Trophoblast cell (in vitro differentiated cells and primary cell): ENCODE results near the gene RASGEF1C.
"Not testable (repeated sequence)": the region's sequence is repeated elsewhere in the genome, so short reads cannot be mapped to it uniquely, and the experiment has no call there.

Experiments
- DNase-seq, 2 donors: peaks; one replicate each; pipeline ENCODE4 v3.0.0-alpha.2; 2016
- H2AFZ ChIP-seq: 2 replicates; pipeline ENCODE4 v1.6.1; 2013; ENCODE audit warnings: low read length, moderate library complexity, mild to moderate bottlenecking; ENCODE audit not compliant: insufficient read depth, poor library complexity
- H2AK5ac ChIP-seq: 2 replicates; pipeline ENCODE4 v1.6.1; 2013; ENCODE audit warnings: mild to moderate bottlenecking, low read length
- H2BK120ac ChIP-seq: 2 replicates; pipeline ENCODE4 v1.6.1; 2013; ENCODE audit warnings: low read length, mild to moderate bottlenecking, moderate library complexity; ENCODE audit not compliant: insufficient read depth, poor library complexity
- H2BK12ac ChIP-seq: 2 replicates; pipeline ENCODE4 v1.6.1; 2013; ENCODE audit warnings: mild to moderate bottlenecking, low read length, moderate library complexity
- H2BK5ac ChIP-seq: 2 replicates; pipeline ENCODE4 v1.6.1; 2013; ENCODE audit warnings: low read length, low read depth, moderate library complexity, mild to moderate bottlenecking; ENCODE audit not compliant: poor library complexity
- H3K14ac ChIP-seq: 2 replicates; pipeline ENCODE4 v1.6.1; 2013; ENCODE audit warnings: mild to moderate bottlenecking, low read length
- H3K18ac ChIP-seq: 2 replicates; pipeline ENCODE4 v1.6.1; 2013; ENCODE audit warnings: mild to moderate bottlenecking, low read length
- H3K23ac ChIP-seq: 2 replicates; pipeline ENCODE4 v1.6.1; 2013; ENCODE audit warnings: low read length
- H3K27ac ChIP-seq: 2 replicates; pipeline ENCODE4 v1.5.1; 2013; ENCODE audit warnings: low read depth, mild to moderate bottlenecking, inconsistent platforms, low read length, moderate library complexity
- H3K27me3 ChIP-seq: 2 replicates; pipeline ENCODE4 v1.6.1; 2013; ENCODE audit warnings: inconsistent platforms, mild to moderate bottlenecking, low read length, moderate library complexity; ENCODE audit not compliant: insufficient read depth
- H3K36me3 ChIP-seq, 2 experiments: 1 replicate in 1 of 2; 2 replicates in 1 of 2; pipeline ENCODE4 v1.6.1; 2013; ENCODE audit warnings: low read length in 2 of 2, mild to moderate bottlenecking in 2 of 2, moderate library complexity in 1 of 2; ENCODE audit not compliant: insufficient read depth in 2 of 2, control insufficient read depth in 1 of 2
- H3K4ac ChIP-seq: 2 replicates; pipeline ENCODE4 v1.6.1; 2013; ENCODE audit warnings: low read depth, mild to moderate bottlenecking, low read length, moderate library complexity
- H3K4me1 ChIP-seq, 2 experiments: 1 replicate in 1 of 2; 2 replicates in 1 of 2; pipeline ENCODE4 v1.6.1; 2013; ENCODE audit warnings: low read length in 2 of 2, mild to moderate bottlenecking in 2 of 2, moderate library complexity in 1 of 2; ENCODE audit not compliant: insufficient read depth in 2 of 2, control insufficient read depth in 1 of 2
- H3K4me2 ChIP-seq: 2 replicates; pipeline ENCODE4 v1.6.1; 2013; ENCODE audit warnings: inconsistent platforms, mild to moderate bottlenecking, low read length, moderate library complexity
- H3K4me3 ChIP-seq: 2 replicates; pipeline ENCODE4 v1.5.1; 2013; ENCODE audit warnings: mild to moderate bottlenecking, low read depth, low read length, inconsistent platforms
- H3K79me1 ChIP-seq: one replicate; pipeline ENCODE4 v1.6.1; 2013; ENCODE audit warnings: low read length
- H3K79me2 ChIP-seq: 2 replicates; pipeline ENCODE4 v1.6.1; 2013; ENCODE audit warnings: low read length, mild to moderate bottlenecking; ENCODE audit not compliant: control insufficient read depth, insufficient read depth, poor library complexity
- H3K9ac ChIP-seq: 2 replicates; pipeline ENCODE4 v1.6.1; 2013; ENCODE audit warnings: mild to moderate bottlenecking, low read length
- H3K9me3 ChIP-seq: 2 replicates; pipeline ENCODE4 v1.6.1; 2013; ENCODE audit warnings: low read depth, mild to moderate bottlenecking, control low read depth, inconsistent platforms, low read length; ENCODE audit not compliant: insufficient read depth
- H4K12ac ChIP-seq: 2 replicates; pipeline ENCODE4 v1.6.1; 2013; ENCODE audit warnings: low read depth, mild to moderate bottlenecking, low read length, moderate library complexity
- H4K8ac ChIP-seq: 2 replicates; pipeline ENCODE4 v1.6.1; 2013; ENCODE audit warnings: low read depth, mild to moderate bottlenecking, low read length, moderate library complexity
- H4K91ac ChIP-seq: one replicate; pipeline ENCODE4 v1.6.1; 2013; ENCODE audit warnings: low read depth, mild to moderate bottlenecking, low read length, moderate library complexity
- WGBS: extraction: QIAGEN DNeasy Blood & Tissue Kit; methylation state at CpG from one replicate; pipeline ENCODE4 v1.1.7; 2013; ENCODE audit warnings: missing lambda C conversion rate; ENCODE audit not compliant: insufficient read length, insufficient coverage; ENCODE audit errors: extremely low coverage; 5-methylcytosine and 5-hydroxymethylcytosine counted together

Gene RASGEF1C

GRCh38 chr5:180128671-180129261 is 80.2 kb downstream of the RASGEF1C start:
- DNase-seq, result no peak
- H3K79me2 ChIP-seq, result no peaks in the 10 kb centered on the region
- WGBS, result no CpG with 5 or more reads among the region's 13 CpGs
- H3K9ac ChIP-seq, result no peak overlapping the region
- H3K79me1 ChIP-seq, result no peaks in the 10 kb centered on the region
- peaks cover 0 to 2% of the 10 kb centered on the region in 2 experiments for H3K4me1 ChIP-seq
- H4K12ac ChIP-seq, result no peak overlapping the region
- H3K9me3 ChIP-seq, result no peaks in the 10 kb centered on the region
- no peak overlapping the region for H2AK5ac ChIP-seq
- H3K23ac ChIP-seq, result no peak overlapping the region
- no peak overlapping the region for H3K4ac ChIP-seq
- no peak overlapping the region for H3K14ac ChIP-seq
- H3K36me3 ChIP-seq, result no peaks in the 10 kb centered on the region
- no peak overlapping the region for H4K91ac ChIP-seq
- H3K27me3 ChIP-seq, result no peaks in the 10 kb centered on the region
- no peak overlapping the region for H2BK12ac ChIP-seq
- H2BK5ac ChIP-seq, result no peak overlapping the region
- no peak overlapping the region for H3K4me3 ChIP-seq
- H3K18ac ChIP-seq, result no peak overlapping the region
- no peak overlapping the region for H2BK120ac ChIP-seq
- no peak overlapping the region for H3K4me2 ChIP-seq
- H4K8ac ChIP-seq, result no peak overlapping the region
- no peak overlapping the region for H2AFZ ChIP-seq
- no peak overlapping the region for H3K27ac ChIP-seq

DNA sequence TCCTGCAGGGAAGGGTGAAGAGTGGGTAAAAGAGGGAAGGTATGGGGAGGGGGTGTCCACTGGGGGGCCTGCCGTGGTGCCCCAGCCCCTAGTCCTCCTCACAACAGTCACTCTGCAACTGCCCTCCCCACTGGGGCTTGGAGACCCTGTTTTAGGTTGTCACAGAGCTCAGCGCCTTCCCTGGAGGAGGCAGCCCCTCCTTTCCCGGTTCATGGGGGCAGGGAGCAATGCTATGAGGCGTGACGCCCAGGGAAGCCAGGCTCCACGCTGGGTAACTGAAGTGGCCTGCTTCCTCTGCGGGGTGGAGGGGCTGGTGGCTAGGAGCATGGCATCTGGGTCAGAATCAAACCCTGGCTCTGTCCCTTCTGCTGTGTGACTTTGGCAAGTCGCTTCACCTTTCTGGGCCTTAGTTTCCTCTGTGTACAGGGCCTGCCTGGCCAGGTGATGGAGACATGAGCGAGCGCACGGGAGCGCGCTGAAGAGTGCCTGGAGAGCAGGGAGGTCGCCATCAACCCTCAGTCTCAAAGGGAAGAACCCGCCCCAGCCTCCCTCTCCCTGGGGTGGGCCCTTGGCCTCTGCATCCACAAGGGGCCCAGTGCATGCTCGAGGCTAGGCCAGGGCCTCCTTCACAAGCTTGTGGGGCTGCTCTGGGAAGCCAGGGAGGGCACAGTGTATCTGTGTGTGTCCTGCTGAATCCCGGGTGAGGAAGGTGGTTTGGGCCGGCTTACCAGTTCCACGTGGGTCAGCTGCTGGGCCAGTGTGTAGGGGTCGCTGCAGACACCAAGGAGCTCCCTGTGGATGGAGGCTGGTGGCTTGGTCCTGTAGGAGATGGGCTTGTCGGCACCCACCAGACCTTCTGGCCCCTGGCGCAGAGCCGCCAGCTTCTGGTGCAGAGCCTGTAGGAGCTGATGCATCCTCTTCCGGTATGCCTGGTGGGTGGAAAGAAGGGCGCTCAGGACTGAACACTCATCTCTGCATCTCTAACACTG is 81.0 kb downstream of the RASGEF1C start:
- H2BK120ac ChIP-seq, result no peak overlapping the region
- peaks cover 0 to 2% of the 10 kb centered on the region in 2 experiments for H3K4me1 ChIP-seq
- H3K36me3 ChIP-seq, result no peaks in the 10 kb centered on the region
- no peak overlapping the region for H2AK5ac ChIP-seq
- no peak overlapping the region for H3K18ac ChIP-seq
- no peak overlapping the region for H4K8ac ChIP-seq
- WGBS, result no CpG with 5 or more reads among the region's 25 CpGs
- no peak overlapping the region for H4K12ac ChIP-seq
- no peaks in the 10 kb centered on the region for H3K79me2 ChIP-seq
- no peaks in the 10 kb centered on the region for H3K9me3 ChIP-seq
- H3K14ac ChIP-seq, result no peak overlapping the region
- no peak overlapping the region for H3K4me2 ChIP-seq
- no peak overlapping the region for H4K91ac ChIP-seq
- no peak overlapping the region for H2AFZ ChIP-seq
- no peaks in the 10 kb centered on the region for H3K27me3 ChIP-seq
- H2BK5ac ChIP-seq, result no peak overlapping the region
- no peak for DNase-seq
- no peak overlapping the region for H3K27ac ChIP-seq
- no peak overlapping the region for H2BK12ac ChIP-seq
- H3K4me3 ChIP-seq, result peak overlapping the region; percentile 40
- H3K23ac ChIP-seq, result no peak overlapping the region
- no peak overlapping the region for H3K4ac ChIP-seq
- no peaks in the 10 kb centered on the region for H3K79me1 ChIP-seq
- H3K9ac ChIP-seq, result no peak overlapping the region

DNA sequence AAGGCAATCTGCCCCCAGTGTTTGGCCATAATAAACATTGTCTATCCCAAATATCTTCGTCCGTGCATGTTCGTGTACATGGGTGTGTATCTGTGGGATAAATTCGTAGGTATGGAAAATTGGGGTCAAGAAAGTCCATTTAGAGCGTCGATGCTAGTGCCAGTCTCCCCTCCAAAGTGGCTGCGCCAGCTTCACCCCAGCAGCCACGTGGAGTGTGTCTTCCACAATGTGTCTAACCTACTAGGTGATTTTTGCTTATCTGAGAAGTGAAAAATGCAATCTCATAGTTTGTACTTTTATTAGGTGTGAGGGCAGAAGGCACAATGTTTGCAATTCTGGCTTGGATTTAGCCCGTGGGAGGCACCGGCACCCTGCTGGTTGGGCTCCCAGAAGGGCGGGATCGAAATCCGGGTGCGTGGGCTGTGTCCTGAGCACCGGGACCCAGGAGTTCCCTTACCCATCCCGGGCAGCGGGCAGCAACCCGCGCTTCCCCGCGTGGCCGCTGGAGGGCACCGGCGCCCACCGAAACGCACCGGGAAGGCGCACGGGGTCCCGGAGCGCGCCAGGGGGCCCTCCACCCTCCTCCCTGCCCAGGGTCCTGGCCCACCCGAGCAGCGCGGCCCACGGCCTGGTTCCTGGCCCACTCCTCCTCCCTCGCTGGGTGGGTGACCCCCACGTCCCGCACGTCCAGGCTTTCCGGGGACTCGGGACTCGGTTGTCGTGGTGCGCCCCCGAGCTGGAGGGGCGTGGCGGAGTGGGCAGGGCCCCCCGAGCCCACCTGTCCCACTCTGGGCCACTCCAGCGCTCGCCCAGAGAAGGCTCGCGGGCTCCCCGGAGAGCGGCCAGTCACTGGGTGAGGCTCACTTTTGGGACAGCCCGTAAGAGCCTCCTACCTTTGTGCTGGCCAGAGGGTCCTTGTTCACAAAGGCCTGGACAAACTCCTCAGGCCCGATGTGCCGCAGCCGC is 82.0 kb downstream of the RASGEF1C start:
- H3K4ac ChIP-seq, result no peak overlapping the region
- H4K12ac ChIP-seq, result no peak overlapping the region
- peaks cover 0 to 2% of the 10 kb centered on the region in 2 experiments for H3K4me1 ChIP-seq
- peak in 1 of 2 donors; percentile 46 for DNase-seq
- no peaks in the 10 kb centered on the region for H3K27me3 ChIP-seq
- H3K14ac ChIP-seq, result no peak overlapping the region
- no peaks in the 10 kb centered on the region for H3K79me2 ChIP-seq
- peak overlapping the region; percentile 4 for H4K8ac ChIP-seq
- H3K4me2 ChIP-seq, result no peak overlapping the region
- H3K36me3 ChIP-seq, result no peaks in the 10 kb centered on the region
- no peaks in the 10 kb centered on the region for H3K9me3 ChIP-seq
- H3K18ac ChIP-seq, result no peak overlapping the region
- WGBS, result no CpG with 5 or more reads among the region's 59 CpGs
- H3K9ac ChIP-seq, result no peak overlapping the region
- H2BK5ac ChIP-seq, result no peak overlapping the region
- no peak overlapping the region for H2AFZ ChIP-seq
- H3K23ac ChIP-seq, result no peak overlapping the region
- H2BK120ac ChIP-seq, result no peak overlapping the region
- no peaks in the 10 kb centered on the region for H3K79me1 ChIP-seq
- H4K91ac ChIP-seq, result no peak overlapping the region
- no peak overlapping the region for H2AK5ac ChIP-seq
- H2BK12ac ChIP-seq, result no peak overlapping the region
- H3K27ac ChIP-seq, result no peak overlapping the region
- no peak overlapping the region for H3K4me3 ChIP-seq

GRCh38 chr5:180126156-180126555 is 82.9 kb downstream of the RASGEF1C start:
- not testable (repeated sequence) for H2AK5ac ChIP-seq, H3K4ac ChIP-seq, H4K8ac ChIP-seq, H3K23ac ChIP-seq, H3K4me3 ChIP-seq, H3K9ac ChIP-seq, H2BK5ac ChIP-seq, H3K4me1 ChIP-seq, H3K79me2 ChIP-seq, H2BK12ac ChIP-seq, H3K79me1 ChIP-seq, H3K18ac ChIP-seq, H4K91ac ChIP-seq, H2BK120ac ChIP-seq, H3K36me3 ChIP-seq, DNase-seq, H3K4me2 ChIP-seq, H3K9me3 ChIP-seq, H2AFZ ChIP-seq, H3K27me3 ChIP-seq, H3K27ac ChIP-seq, H4K12ac ChIP-seq, H3K14ac ChIP-seq
- no CpG with 5 or more reads among the region's 17 CpGs for WGBS
